ENCODE measurements around the gene PTPRG. TPM values are rescaled to one million over a fixed set of nuclear protein-coding genes. Genes with fewer than 3 reads are reported as not detected.

The PTPRG gene
- total RNA-seq, 3 donors from 2014 or later (not counting 1 experiment from before 2014, with no cell fraction given) = 1.0 to 2.9 (median 2.5) TPM

DNA sequence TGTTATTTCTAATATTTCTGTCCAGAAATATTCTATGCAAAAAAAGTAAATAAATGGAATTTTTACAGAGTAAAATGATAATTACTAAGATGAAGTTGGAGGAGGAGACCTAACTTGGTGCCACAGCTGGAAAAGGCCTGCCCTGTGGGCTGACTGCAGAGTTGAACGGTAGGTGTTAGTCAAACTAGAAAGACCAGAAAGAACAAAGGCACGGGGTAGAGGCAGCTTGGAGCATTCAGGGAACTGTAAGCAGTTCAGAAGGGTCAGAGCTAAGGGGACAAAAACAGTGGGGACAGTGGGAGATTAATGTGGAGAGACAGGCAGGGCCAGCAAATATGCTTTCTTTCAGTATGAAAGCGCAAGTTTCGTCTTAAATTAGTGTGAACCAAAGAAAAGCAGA, 39.3 kb upstream of the PTPRG start:
- H3K9me3 Mint-ChIP-seq = no peaks in the 10 kb centered on the region
- H3K4me3 ChIP-seq (ENCODE audit: low read length) = no peak overlapping the region
- whole genome bisulfite sequencing (ENCODE audit: insufficient coverage) = 87% methylated on average over 4 of the region's 4 CpGs
- H3K4me3 Mint-ChIP-seq = no peak overlapping the region
- no peaks in the 10 kb centered on the region for H3K36me3 Mint-ChIP-seq
- no peak overlapping the region for H3K27ac Mint-ChIP-seq
- no peak overlapping the region for H3K27ac ChIP-seq (ENCODE audit: low read length)
- no peaks in the 10 kb centered on the region for H3K27me3 ChIP-seq (ENCODE audit: control insufficient read depth, insufficient read depth, low read length)
- TF ChIP-seq, protein P1, sequence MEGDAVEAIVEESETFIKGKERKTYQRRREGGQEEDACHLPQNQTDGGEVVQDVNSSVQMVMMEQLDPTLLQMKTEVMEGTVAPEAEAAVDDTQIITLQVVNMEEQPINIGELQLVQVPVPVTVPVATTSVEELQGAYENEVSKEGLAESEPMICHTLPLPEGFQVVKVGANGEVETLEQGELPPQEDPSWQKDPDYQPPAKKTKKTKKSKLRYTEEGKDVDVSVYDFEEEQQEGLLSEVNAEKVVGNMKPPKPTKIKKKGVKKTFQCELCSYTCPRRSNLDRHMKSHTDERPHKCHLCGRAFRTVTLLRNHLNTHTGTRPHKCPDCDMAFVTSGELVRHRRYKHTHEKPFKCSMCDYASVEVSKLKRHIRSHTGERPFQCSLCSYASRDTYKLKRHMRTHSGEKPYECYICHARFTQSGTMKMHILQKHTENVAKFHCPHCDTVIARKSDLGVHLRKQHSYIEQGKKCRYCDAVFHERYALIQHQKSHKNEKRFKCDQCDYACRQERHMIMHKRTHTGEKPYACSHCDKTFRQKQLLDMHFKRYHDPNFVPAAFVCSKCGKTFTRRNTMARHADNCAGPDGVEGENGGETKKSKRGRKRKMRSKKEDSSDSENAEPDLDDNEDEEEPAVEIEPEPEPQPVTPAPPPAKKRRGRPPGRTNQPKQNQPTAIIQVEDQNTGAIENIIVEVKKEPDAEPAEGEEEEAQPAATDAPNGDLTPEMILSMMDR (IDR thresholded peaks at IDR 0.05) = no peak
- ATAC-seq (no peak), DNase-seq (no peak)
- no peaks in the 10 kb centered on the region for H3K36me3 ChIP-seq (ENCODE audit: control insufficient read depth, insufficient read depth, low read length)
- no peaks in the 10 kb centered on the region for H3K4me1 Mint-ChIP-seq
- H3K27me3 Mint-ChIP-seq (ENCODE audit: low read depth in 2 of 2) = no peaks in the 10 kb centered on the region
- H3K4me1 ChIP-seq (ENCODE audit: control insufficient read depth, insufficient read depth, low read length) = no peaks in the 10 kb centered on the region
- H3K9me3 ChIP-seq (ENCODE audit: control insufficient read depth, insufficient read depth, low read length) = no peaks in the 10 kb centered on the region
- intact Hi-C loops (cut with micrococcal nuclease) = no loop called here

DNA sequence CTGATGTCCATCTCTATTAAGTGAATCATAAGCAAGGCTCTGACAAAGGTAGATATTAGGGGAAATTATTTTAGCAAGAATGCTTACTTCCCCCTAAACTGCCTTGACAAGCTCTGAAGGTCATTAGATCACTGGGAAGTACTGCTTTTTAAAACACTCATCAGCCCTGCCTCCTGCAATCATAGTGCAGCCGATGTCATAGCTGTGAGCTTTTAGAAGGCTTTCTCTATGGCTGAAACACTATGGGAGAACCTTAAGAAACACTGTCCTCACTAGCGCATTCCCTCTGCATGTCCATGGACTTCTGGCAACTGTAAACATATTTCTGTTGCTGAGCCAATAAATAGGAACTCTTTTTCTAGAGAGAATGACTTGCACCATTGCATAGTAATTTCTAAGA, 38.7 kb upstream of the PTPRG start:
- Histone ChIP-seq H3K4me3 (ENCODE audit: low read length) (no peak overlapping the region), H3K27ac (ENCODE audit: low read length) (no peak overlapping the region), H3K9me3 (ENCODE audit: control insufficient read depth, insufficient read depth, low read length) (no peaks in the 10 kb centered on the region), H3K4me1 (ENCODE audit: control insufficient read depth, insufficient read depth, low read length) (no peaks in the 10 kb centered on the region), H3K27me3 (ENCODE audit: control insufficient read depth, insufficient read depth, low read length) (no peaks in the 10 kb centered on the region), H3K36me3 (ENCODE audit: control insufficient read depth, insufficient read depth, low read length) (no peaks in the 10 kb centered on the region)
- H3K9me3 Mint-ChIP-seq = no peaks in the 10 kb centered on the region
- no peaks in the 10 kb centered on the region for H3K36me3 Mint-ChIP-seq
- WGBS (ENCODE audit: insufficient coverage) = 82% methylated on average over 2 of the region's 2 CpGs
- H3K27me3 Mint-ChIP-seq (ENCODE audit: low read depth in 2 of 2) = no peaks in the 10 kb centered on the region
- intact Hi-C loops (cut with micrococcal nuclease) = no loop called here
- no peak overlapping the region for H3K4me3 Mint-ChIP-seq
- H3K27ac Mint-ChIP-seq = no peak overlapping the region
- no peaks in the 10 kb centered on the region for H3K4me1 Mint-ChIP-seq
- TF ChIP-seq, protein P1 (IDR thresholded peaks at IDR 0.05) = no peak
- ATAC-seq (no peak), DNase-seq (no peak)

DNA sequence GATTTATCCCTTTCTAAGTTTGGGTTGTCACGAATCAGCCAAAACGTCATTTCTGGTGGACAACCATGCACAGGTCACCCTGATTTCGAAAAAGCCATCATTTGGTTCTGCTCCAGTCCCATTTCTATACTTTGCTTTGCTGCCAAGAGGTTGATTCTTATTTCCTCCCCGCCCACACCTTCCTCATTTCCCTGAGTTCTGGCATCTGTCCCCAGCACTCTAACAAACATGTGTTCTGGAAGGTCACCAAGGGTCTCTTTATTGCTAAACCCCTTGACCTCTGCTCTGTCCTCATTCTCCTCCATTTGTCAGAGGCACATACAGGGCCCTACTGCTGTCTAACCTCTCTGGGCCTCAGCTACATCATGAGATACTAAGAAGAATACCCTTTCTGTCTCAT, 36.4 kb upstream of the PTPRG start:
- no peaks in the 10 kb centered on the region for H3K27me3 ChIP-seq (ENCODE audit: control insufficient read depth, insufficient read depth, low read length)
- no peak overlapping the region for H3K27ac ChIP-seq (ENCODE audit: low read length)
- H3K36me3 ChIP-seq (ENCODE audit: control insufficient read depth, insufficient read depth, low read length) = no peaks in the 10 kb centered on the region
- no peak for ATAC-seq
- H3K9me3 ChIP-seq (ENCODE audit: control insufficient read depth, insufficient read depth, low read length) = no peaks in the 10 kb centered on the region
- TF ChIP-seq, protein P1 (IDR thresholded peaks at IDR 0.05) = no peak
- Mint-ChIP-seq H3K27ac (no peak overlapping the region), H3K9me3 (no peaks in the 10 kb centered on the region), H3K27me3 (ENCODE audit: low read depth in 2 of 2) (no peaks in the 10 kb centered on the region), H3K4me3 (no peak overlapping the region), H3K4me1 (no peaks in the 10 kb centered on the region), H3K36me3 (no peaks in the 10 kb centered on the region)
- no peaks in the 10 kb centered on the region for H3K4me1 ChIP-seq (ENCODE audit: control insufficient read depth, insufficient read depth, low read length)
- WGBS (ENCODE audit: insufficient coverage) = 50% methylated on average over 4 of the region's 4 CpGs
- intact Hi-C loops (cut with micrococcal nuclease) = no loop called here
- H3K4me3 ChIP-seq (ENCODE audit: low read length) = no peak overlapping the region
- no peak for DNase-seq

DNA sequence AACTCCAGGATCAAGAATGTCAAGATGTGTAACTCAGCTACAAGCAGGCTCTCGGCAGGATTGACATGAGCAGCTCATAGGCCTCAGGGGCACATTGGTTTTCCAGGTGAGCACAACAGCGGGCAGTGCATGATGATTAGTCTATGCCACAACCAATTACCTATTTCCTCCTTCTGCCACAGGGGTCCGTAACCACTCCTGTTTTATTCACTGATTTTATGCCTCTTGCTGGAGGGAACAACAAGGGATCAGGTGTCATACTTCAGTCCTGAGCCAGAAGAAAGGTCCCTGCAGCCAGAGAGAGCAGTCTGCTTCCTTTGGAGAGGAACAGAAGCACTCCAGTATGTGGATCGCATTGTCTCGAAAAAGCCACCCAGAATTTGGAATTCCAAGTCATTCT, 35.1 kb upstream of the PTPRG start:
- 93% methylated on average over 5 of the region's 5 CpGs for WGBS (ENCODE audit: insufficient coverage)
- Mint-ChIP-seq H3K4me3 (no peak overlapping the region), H3K27ac (no peak overlapping the region), H3K36me3 (no peaks in the 10 kb centered on the region), H3K9me3 (no peaks in the 10 kb centered on the region), H3K27me3 (ENCODE audit: low read depth in 2 of 2) (no peaks in the 10 kb centered on the region), H3K4me1 (no peaks in the 10 kb centered on the region)
- no peaks in the 10 kb centered on the region for H3K36me3 ChIP-seq (ENCODE audit: control insufficient read depth, insufficient read depth, low read length)
- DNase-seq (no peak), ATAC-seq (no peak)
- no peak overlapping the region for H3K4me3 ChIP-seq (ENCODE audit: low read length)
- H3K27me3 ChIP-seq (ENCODE audit: control insufficient read depth, insufficient read depth, low read length) = no peaks in the 10 kb centered on the region
- no peak overlapping the region for H3K27ac ChIP-seq (ENCODE audit: low read length)
- H3K9me3 ChIP-seq (ENCODE audit: control insufficient read depth, insufficient read depth, low read length) = no peaks in the 10 kb centered on the region
- H3K4me1 ChIP-seq (ENCODE audit: control insufficient read depth, insufficient read depth, low read length) = no peaks in the 10 kb centered on the region
- intact Hi-C loops (cut with micrococcal nuclease) = no loop called here
- TF ChIP-seq, protein P1 (IDR thresholded peaks at IDR 0.05) = no peak

Measured in natural killer cell (primary cell).